ENCODE results near the gene SCFD1.

GRCh38 chr14:30692669-30693068 is 70.5 kb downstream of the SCFD1 start:
- TF ChIP-seq CTCF (IDR thresholded peaks at IDR 0.05 in 8 of 11, conservative IDR thresholded peaks at IDR 0.05 in 3 of 11) (no peak), POLR2A (IDR thresholded peaks at IDR 0.05) (no peak)

Data from spleen (tissue), 7 donors.